ENCODE measurements around the gene ITIH1.

- TF ChIP-seq CTCF (IDR thresholded peaks at IDR 0.05) (no peak), POLR2A (IDR thresholded peaks at IDR 0.05) (no peak)
Observed at GRCh38 chr3:52834871-52835501, 57.6 kb downstream of the ITIH1 start, which contains the start of gene MUSTN1.
